Liver (tissue), 9 donors: ENCODE data around the gene SPATA22. TPM values are rescaled to one million over a fixed set of nuclear protein-coding genes. Genes with fewer than 3 reads are reported as not detected.

Source experiments
- DNase-seq: peaks from one replicate; pipeline ENCODE4 v3.0.0-alpha.2; 2017; ENCODE audit warnings: low spot score
- H3K27ac ChIP-seq, 2 donors: one replicate each; pipeline ENCODE4 v1.7.0; 2013; ENCODE audit warnings: inconsistent platforms in 2 of 2, low read length in 2 of 2, control low read depth in 1 of 2, low read depth in 1 of 2, mild to moderate bottlenecking in 1 of 2
- H3K27me3 ChIP-seq, 4 donors: one replicate each; pipeline versions ENCODE4 v1.6.1 to v1.7.0; 2013; ENCODE audit warnings: low read length in 3 of 4, inconsistent platforms in 1 of 4, mild to moderate bottlenecking in 1 of 4, moderate library complexity in 1 of 4; ENCODE audit not compliant: control insufficient read depth in 4 of 4, insufficient read depth in 4 of 4
- H3K36me3 ChIP-seq, 4 donors: one replicate each; pipeline versions ENCODE4 v1.6.1 to v1.7.0; 2013; ENCODE audit warnings: low read length in 3 of 4, mild to moderate bottlenecking in 3 of 4, low read depth in 1 of 4, moderate library complexity in 1 of 4; ENCODE audit not compliant: control insufficient read depth in 4 of 4, insufficient read depth in 3 of 4
- H3K4me1 ChIP-seq, 4 donors: one replicate each; pipeline versions ENCODE4 v1.6.1 to v1.7.0; 2013; ENCODE audit warnings: low read length in 3 of 4, mild to moderate bottlenecking in 3 of 4, moderate library complexity in 1 of 4; ENCODE audit not compliant: control insufficient read depth in 4 of 4, insufficient read depth in 4 of 4
- H3K4me3 ChIP-seq, 3 donors: one replicate each; pipeline versions ENCODE4 v1.6.1 to v1.7.0; 2013; ENCODE audit warnings: low read length in 3 of 3, control low read depth in 1 of 3, low read depth in 1 of 3, mild to moderate bottlenecking in 1 of 3
- H3K9ac ChIP-seq, 2 donors: one replicate each; pipeline ENCODE4 v1.7.0; 2013; ENCODE audit warnings: low read length in 2 of 2, mild to moderate bottlenecking in 2 of 2, moderate library complexity in 2 of 2, control low read depth in 1 of 2, low read depth in 1 of 2
- H3K9me3 ChIP-seq, 4 donors: one replicate each; pipeline versions ENCODE4 v1.6.1 to v1.7.0; 2013; ENCODE audit warnings: low read length in 3 of 4; ENCODE audit not compliant: control insufficient read depth in 4 of 4
- EGR1 ChIP-seq, 2 donors: IDR thresholded peaks; 2 replicates each; pipeline ENCODE4 v1.6.1; 2016 to 2018; ENCODE audit warnings: antibody characterized with exemption in 2 of 2, low read depth in 2 of 2
- FOXA1 ChIP-seq: IDR thresholded peaks from 2 replicates; pipeline ENCODE4 v1.6.1; 2016; ENCODE audit warnings: antibody characterized with exemption
- FOXA2 ChIP-seq: IDR thresholded peaks from 2 replicates; pipeline ENCODE4 v1.6.1; 2016; ENCODE audit warnings: antibody characterized with exemption
- GABPA ChIP-seq, 2 donors: IDR thresholded peaks in 1 of 2; conservative IDR thresholded peaks in 1 of 2; 2 replicates each; pipeline ENCODE4 v1.6.1; 2016; ENCODE audit warnings: antibody characterized with exemption in 2 of 2, mild to moderate bottlenecking in 1 of 2, moderate library complexity in 1 of 2
- HNF4A ChIP-seq, 2 donors: conservative IDR thresholded peaks; 2 replicates each; pipeline ENCODE4 v1.6.1; 2016; ENCODE audit warnings: antibody characterized with exemption in 2 of 2, mild to moderate bottlenecking in 2 of 2
- NR2F2 ChIP-seq: IDR thresholded peaks from 2 replicates; pipeline ENCODE4 v1.6.1; 2016; ENCODE audit warnings: antibody characterized with exemption
- RAD21 ChIP-seq, 2 donors: IDR thresholded peaks; 2 replicates each; pipeline ENCODE4 v1.6.1; 2016; ENCODE audit warnings: antibody characterized with exemption in 2 of 2, mild to moderate bottlenecking in 2 of 2
- RXRA ChIP-seq, 2 donors: IDR thresholded peaks; 2 replicates each; pipeline ENCODE4 v1.6.1; 2017 to 2018; ENCODE audit warnings: antibody characterized with exemption in 2 of 2, mild to moderate bottlenecking in 1 of 2
- TAF1 ChIP-seq: conservative IDR thresholded peaks from 2 replicates; pipeline ENCODE4 v1.6.1; 2016; ENCODE audit warnings: antibody characterized with exemption, mild to moderate bottlenecking
- YY1 ChIP-seq: IDR thresholded peaks from 2 replicates; pipeline ENCODE4 v1.6.1; 2016; ENCODE audit warnings: antibody characterized with exemption, mild to moderate bottlenecking
- WGBS: extraction: QIAGEN DNeasy Blood & Tissue Kit; methylation state at CpG from one replicate; pipeline ENCODE4 v1.1.7; 2013; 5-methylcytosine and 5-hydroxymethylcytosine counted together
- polyA plus RNA-seq, 2 donors: library from polyadenylated mRNA; stranded (reverse) in 1 of 2; unstranded in 1 of 2; fragments of 200-250 nt in 1 of 2; fragments of >200 nt in 1 of 2; fragmentation: Nextera tagmentation in 1 of 2; extraction: Ambion mirVana in 1 of 2; gene quantifications; one replicate each; pipeline versions ENCODE4 v1.2.1 to v1.2.3, GENCODE V29; 2013 to 2015
- total RNA-seq, 2 donors: library from RNA; depleted of rRNA; stranded (reverse); fragments of >200 nt; gene quantifications; one replicate each; pipeline ENCODE4 v1.2.3, GENCODE V29; 2014
- TF ChIP-seq, protein P1 (sequence below): IDR thresholded peaks from 2 replicates; pipeline ENCODE4 v1.6.1; 2016; ENCODE audit warnings: antibody characterized with exemption
- TF ChIP-seq, protein P2 (sequence below): IDR thresholded peaks from 2 replicates; pipeline ENCODE4 v1.6.1; 2016; ENCODE audit warnings: antibody characterized with exemption
- TF ChIP-seq, protein P3 (sequence below): fragments of 150-350 bp; IDR thresholded peaks from 2 replicates; pipeline ENCODE4 v1.5.1; 2017; ENCODE audit warnings: improper control_type of control experiment, low read depth, low read length; ENCODE audit not compliant: missing input control
- TF ChIP-seq, protein P4 (sequence below): IDR thresholded peaks from 2 replicates; pipeline ENCODE4 v1.6.1; 2016; ENCODE audit warnings: antibody characterized with exemption
- TF ChIP-seq, protein P5 (sequence below): IDR thresholded peaks from 2 replicates; pipeline ENCODE4 v1.6.1; 2016; ENCODE audit warnings: antibody characterized with exemption, mild to moderate bottlenecking
- donor health status: healthy.
- donor health status: healthy.
- donor health status: healthy.
- donor health status: healthy.
- donor health status: healthy.

Gene SPATA22
- total and polyA plus RNA-seq, 4 donors: 0.19 to 0.89 (median 0.42) TPM; not detected in 1

GRCh38 chr17:3485481-3486068 is 14.0 kb upstream of the SPATA22 start:
- peaks cover 0 to 4% (median 3%) of the 10 kb centered on the region in 4 donors for H3K4me1 ChIP-seq
- H3K27me3 ChIP-seq: no peaks in the 10 kb centered on the region
- H3K9ac ChIP-seq: no peak overlapping the region
- H3K27ac ChIP-seq: no peak overlapping the region
- no peak overlapping the region for H3K4me3 ChIP-seq
- H3K9me3 ChIP-seq: no peaks in the 10 kb centered on the region
- WGBS: 41% methylated on average over 8 of the region's 8 CpGs
- TF ChIP-seq, protein P1, sequence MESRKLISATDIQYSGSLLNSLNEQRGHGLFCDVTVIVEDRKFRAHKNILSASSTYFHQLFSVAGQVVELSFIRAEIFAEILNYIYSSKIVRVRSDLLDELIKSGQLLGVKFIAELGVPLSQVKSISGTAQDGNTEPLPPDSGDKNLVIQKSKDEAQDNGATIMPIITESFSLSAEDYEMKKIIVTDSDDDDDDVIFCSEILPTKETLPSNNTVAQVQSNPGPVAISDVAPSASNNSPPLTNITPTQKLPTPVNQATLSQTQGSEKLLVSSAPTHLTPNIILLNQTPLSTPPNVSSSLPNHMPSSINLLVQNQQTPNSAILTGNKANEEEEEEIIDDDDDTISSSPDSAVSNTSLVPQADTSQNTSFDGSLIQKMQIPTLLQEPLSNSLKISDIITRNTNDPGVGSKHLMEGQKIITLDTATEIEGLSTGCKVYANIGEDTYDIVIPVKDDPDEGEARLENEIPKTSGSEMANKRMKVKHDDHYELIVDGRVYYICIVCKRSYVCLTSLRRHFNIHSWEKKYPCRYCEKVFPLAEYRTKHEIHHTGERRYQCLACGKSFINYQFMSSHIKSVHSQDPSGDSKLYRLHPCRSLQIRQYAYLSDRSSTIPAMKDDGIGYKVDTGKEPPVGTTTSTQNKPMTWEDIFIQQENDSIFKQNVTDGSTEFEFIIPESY: no peak
- TF ChIP-seq RAD21 (IDR thresholded peaks at IDR 0.05) (peak; percentile 13 to 53), FOXA1 (no peak), HNF4A (conservative IDR thresholded peaks at IDR 0.05) (peak; percentile 19 to 24), RXRA (IDR thresholded peaks at IDR 0.05) (peak; percentile 47 to 61)
- peaks cover 0 to 12% (median 7%) of the 10 kb centered on the region in 4 donors for H3K36me3 ChIP-seq
- no peak for DNase-seq

DNA sequence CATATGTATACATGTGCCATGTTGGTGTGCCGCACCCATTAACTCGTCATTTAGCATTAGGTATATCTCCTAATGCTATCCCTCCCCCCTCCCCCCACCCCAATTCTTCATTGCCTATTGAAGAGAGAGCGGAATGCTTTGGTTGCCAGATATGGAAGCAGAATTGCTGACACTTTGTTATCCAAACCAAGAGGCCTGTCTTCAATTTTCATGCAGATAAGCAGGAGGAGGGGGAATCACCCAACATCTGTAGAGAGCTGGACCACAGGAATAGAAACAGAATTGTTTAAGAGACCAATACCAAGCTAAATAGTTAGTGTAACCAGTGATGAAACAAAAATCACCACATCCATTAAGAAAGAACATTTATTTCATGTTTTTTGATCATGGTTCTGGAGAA is 11.2 kb upstream of the SPATA22 start:
- Histone ChIP-seq H3K4me1 (peaks cover 0 to 12% (median 3%) of the 10 kb centered on the region in 4 donors), H3K4me3 (no peak overlapping the region), H3K36me3 (peaks cover 0 to 5% (median under 1%) of the 10 kb centered on the region in 4 donors), H3K9me3 (no peaks in the 10 kb centered on the region), H3K27me3 (no peaks in the 10 kb centered on the region), H3K9ac (no peak overlapping the region), H3K27ac (no peak overlapping the region)
- DNase-seq: no peak
- WGBS: 86% methylated on average over 3 of the region's 3 CpGs
- TF ChIP-seq, protein P1: no peak
- TF ChIP-seq NR2F2: no peak
- TF ChIP-seq, protein P2, sequence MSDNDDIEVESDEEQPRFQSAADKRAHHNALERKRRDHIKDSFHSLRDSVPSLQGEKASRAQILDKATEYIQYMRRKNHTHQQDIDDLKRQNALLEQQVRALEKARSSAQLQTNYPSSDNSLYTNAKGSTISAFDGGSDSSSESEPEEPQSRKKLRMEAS: no peak
- TF ChIP-seq RAD21 (IDR thresholded peaks at IDR 0.05): no peak
- no peak for TF ChIP-seq YY1
- no peak for TF ChIP-seq RXRA (IDR thresholded peaks at IDR 0.05)
- TF ChIP-seq, protein P3, sequence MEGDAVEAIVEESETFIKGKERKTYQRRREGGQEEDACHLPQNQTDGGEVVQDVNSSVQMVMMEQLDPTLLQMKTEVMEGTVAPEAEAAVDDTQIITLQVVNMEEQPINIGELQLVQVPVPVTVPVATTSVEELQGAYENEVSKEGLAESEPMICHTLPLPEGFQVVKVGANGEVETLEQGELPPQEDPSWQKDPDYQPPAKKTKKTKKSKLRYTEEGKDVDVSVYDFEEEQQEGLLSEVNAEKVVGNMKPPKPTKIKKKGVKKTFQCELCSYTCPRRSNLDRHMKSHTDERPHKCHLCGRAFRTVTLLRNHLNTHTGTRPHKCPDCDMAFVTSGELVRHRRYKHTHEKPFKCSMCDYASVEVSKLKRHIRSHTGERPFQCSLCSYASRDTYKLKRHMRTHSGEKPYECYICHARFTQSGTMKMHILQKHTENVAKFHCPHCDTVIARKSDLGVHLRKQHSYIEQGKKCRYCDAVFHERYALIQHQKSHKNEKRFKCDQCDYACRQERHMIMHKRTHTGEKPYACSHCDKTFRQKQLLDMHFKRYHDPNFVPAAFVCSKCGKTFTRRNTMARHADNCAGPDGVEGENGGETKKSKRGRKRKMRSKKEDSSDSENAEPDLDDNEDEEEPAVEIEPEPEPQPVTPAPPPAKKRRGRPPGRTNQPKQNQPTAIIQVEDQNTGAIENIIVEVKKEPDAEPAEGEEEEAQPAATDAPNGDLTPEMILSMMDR: no peak
- no peak for TF ChIP-seq TAF1
- TF ChIP-seq EGR1 (IDR thresholded peaks at IDR 0.05; ENCODE audit: low read depth in 2 of 2): no peak
- TF ChIP-seq, protein P4, sequence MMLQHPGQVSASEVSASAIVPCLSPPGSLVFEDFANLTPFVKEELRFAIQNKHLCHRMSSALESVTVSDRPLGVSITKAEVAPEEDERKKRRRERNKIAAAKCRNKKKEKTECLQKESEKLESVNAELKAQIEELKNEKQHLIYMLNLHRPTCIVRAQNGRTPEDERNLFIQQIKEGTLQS: no peak
- TF ChIP-seq GABPA (IDR thresholded peaks at IDR 0.05 in 1 of 2, conservative IDR thresholded peaks at IDR 0.05 in 1 of 2): no peak
- TF ChIP-seq, protein P5, sequence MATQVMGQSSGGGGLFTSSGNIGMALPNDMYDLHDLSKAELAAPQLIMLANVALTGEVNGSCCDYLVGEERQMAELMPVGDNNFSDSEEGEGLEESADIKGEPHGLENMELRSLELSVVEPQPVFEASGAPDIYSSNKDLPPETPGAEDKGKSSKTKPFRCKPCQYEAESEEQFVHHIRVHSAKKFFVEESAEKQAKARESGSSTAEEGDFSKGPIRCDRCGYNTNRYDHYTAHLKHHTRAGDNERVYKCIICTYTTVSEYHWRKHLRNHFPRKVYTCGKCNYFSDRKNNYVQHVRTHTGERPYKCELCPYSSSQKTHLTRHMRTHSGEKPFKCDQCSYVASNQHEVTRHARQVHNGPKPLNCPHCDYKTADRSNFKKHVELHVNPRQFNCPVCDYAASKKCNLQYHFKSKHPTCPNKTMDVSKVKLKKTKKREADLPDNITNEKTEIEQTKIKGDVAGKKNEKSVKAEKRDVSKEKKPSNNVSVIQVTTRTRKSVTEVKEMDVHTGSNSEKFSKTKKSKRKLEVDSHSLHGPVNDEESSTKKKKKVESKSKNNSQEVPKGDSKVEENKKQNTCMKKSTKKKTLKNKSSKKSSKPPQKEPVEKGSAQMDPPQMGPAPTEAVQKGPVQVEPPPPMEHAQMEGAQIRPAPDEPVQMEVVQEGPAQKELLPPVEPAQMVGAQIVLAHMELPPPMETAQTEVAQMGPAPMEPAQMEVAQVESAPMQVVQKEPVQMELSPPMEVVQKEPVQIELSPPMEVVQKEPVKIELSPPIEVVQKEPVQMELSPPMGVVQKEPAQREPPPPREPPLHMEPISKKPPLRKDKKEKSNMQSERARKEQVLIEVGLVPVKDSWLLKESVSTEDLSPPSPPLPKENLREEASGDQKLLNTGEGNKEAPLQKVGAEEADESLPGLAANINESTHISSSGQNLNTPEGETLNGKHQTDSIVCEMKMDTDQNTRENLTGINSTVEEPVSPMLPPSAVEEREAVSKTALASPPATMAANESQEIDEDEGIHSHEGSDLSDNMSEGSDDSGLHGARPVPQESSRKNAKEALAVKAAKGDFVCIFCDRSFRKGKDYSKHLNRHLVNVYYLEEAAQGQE: no peak
- no peak for TF ChIP-seq FOXA1
- no peak for TF ChIP-seq HNF4A (conservative IDR thresholded peaks at IDR 0.05)
- TF ChIP-seq FOXA2: no peak
